Colon (tissue), 2 donors: ENCODE measurements around the gene TOX4.
A peak's percentile ranks its signal among the peaks of the same experiment; 100 is the strongest.

Experiments used
- FAIRE-seq: peaks from 2 replicates; lab custom pipeline; 2012; peaks lifted over from hg19 to GRCh38; lab: Jason Lieb, UNC
- donor health status: control.
- donor health status: control.

The TOX4 gene

GRCh38 chr14:21503376-21503775, 26.4 kb downstream of the TOX4 start:
- no peak for FAIRE-seq

DNA sequence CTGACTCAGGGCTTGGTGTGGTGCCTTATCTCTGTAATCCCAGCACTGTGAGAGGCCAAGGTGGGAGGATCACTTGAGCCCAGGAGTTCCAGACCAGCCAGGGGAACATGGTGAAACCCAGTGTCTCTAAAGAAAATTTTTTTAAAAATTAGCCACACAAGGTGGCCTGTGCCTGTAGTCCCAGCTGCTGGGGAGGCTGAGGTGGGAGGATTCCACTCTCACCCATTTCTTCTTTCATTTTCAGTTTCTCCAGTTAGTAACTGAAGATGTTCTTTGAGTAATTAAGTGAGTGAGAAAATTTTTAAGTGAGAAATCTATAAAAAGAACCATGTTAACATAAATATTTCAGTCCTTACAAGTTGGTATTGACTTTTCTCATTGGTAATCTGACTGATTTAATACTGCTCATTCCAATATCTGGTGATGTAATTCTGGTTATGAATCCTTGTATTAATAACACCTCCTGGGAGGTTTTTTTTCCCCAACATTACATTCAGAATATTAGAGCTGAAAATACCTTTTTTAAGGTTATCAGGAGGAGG, 28.1 kb downstream of the TOX4 start:
- no peak for FAIRE-seq

GRCh38 chr14:21506557-21506956, 29.6 kb downstream of the TOX4 start:
- FAIRE-seq = no peak

DNA sequence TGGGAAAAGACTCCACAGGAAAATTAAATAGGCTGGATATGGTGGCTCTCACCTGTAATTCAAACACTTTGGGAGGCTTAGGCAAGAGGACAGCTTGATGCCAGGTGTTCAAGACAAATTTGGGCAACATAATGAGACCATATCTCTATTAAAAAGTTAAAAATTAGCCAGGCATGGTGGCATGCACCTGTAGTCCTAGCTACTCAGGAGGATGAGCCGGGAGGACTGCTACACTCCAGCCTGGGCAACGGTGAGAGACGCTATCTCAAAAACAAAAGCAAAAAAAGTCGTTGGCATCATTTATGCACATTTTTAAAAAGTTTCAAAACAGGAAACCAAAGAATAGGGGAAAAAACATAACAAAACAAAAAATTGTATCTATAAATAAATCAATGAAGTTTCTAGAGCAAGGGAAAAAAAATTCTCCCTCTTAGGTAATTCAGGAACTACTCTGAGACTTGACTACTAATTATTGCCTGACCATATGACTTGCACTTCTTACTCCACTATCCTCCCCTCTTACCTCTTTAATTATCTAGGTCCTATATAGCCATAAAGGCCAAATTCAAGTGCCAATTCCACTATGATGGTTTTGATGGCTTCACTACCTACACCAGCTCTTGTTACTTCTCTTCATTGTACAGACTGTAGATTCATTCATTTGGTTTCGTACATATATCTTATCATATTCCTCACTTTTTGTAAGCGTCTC, 32.6 kb downstream of the TOX4 start:
- FAIRE-seq = no peak

DNA sequence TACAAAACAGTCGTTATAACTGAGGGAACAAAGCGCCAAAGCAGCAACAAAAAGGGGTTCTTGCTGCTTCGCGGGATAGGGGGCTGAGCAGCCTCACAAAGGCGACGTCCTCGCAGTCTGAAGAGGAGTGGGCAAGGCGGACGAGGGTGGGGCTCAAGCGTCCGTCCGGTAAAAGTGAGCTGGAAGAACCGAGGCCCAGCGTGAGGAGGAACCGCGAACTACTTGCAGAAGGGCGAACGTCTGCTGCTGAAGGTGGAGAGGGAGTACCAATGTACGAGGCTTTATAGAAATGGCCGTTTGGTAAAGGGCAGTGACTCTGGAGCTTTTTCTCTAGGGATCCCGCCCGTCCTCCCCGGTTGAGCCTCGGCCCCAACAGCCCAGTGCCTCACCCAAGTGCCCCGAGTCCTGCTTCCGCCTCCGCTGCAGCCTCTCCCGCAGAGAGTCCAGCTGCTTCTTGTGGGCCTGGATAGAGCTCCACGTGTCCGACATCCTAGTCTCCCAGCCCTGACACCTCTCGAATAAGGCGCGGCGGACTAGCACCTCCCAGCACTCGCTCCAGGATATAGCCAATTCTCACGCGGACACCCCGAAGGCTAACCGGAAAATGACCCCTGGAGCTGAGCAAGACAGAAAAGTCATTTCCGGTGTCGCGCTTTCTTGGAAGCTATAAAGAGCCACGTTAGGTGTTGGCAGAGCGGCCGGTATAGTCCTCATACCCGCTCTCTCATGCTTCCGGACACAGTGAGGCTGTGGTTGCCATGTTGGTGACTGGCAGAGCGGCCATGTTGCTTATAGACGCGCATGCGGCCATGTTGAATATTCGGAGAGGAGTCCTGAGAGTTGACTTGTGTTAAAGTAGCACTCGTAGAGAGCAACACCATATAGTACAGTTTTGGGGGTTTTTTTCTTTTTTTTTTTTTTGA, 34.0 kb downstream of the TOX4 start, which contains the start of gene METTL3:
TSS of gene METTL3 (minus strand) at position 606 of the 923 bp plus-strand sequence. CDS start at position 489, 117 bp downstream.
- peak; percentile 85 for FAIRE-seq

GRCh38 chr14:21514341-21514740, 37.3 kb downstream of the TOX4 start:
- FAIRE-seq = no peak

- FAIRE-seq = no peak
These were observed 41.7 kb downstream of the TOX4 start for GRCh38 chr14:21518725-21519124.

GRCh38 chr14:21520767-21521166, 43.8 kb downstream of the TOX4 start:
- no peak for FAIRE-seq

DNA sequence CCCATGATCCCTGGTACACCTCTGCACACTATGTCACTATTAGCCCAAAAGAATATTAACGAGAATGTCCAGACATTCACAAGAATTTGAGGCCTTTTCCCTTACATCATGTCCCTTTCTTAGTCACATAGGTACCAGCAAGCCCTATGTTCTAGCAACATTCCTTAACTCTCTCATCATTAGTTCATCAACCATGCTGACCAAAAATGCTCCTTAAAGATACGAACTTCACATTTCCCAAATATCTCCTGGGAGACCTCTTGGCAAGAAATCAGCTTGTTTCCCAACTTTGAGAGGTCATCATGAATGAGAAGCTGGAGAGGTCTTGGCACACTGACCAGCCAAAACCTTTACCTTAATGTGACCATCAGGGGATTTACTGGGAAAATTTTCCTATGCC, 44.5 kb downstream of the TOX4 start:
- no peak for FAIRE-seq

- no peak for FAIRE-seq
These were observed 46.2 kb downstream of the TOX4 start for GRCh38 chr14:21523203-21523602.

- no peak for FAIRE-seq
These were observed 47.8 kb downstream of the TOX4 start for GRCh38 chr14:21524575-21525490.

DNA sequence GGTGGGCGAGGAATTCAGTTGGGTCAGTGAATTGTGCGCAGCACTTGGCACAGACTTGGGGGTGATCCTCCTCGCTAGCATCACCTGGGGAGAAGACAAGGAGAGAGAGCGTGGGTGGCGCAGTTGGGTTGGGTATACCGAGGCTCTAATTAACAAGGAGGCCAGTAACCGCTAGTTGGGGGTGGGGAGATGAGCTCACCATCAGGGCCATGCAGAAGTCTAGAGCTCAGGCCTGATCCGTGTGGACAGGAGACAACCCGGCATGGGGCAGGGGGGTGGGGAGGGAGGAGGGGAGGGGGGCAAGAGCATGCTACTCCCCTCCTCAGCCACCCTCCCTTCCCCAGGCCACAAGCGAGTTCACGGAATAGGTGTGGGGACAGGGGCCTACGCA, 48.6 kb downstream of the TOX4 start:
- FAIRE-seq = no peak

DNA sequence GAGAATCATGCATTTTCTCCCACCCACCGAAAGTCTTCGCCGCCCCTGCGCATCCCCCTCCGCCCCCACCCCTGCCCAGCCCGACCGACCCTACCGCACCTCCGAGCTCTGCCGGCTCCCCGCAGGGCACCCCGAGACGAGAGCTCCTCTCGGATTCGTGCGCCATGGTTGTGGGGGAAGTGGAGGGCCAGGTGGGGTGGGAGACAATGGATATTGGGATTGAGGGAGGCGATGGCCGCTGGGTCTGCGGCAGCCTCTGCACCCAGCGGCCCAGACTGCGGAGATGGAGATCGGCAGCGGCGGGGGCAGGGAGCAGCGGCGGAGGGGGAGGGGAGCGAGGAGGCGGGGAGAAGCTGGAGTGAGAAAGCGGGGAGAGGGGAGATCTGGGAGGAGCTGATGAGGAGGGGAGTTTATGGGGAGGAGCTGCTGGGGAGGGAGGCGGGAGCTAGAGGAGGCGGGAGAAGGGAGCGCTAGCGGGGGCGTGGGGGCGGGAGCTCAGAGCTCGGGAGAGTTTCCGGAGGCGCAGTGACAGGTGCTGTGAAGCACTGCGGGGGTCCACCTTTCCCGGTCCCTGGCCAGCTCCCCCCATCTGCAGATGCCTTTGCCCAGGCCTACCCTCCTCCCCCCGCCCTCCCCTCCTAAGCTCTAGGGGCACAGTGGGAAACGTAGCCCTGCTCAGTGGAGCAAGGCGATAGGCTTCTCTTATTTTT, 49.1 kb downstream of the TOX4 start, which contains the start of gene SALL2:
TSS of gene SALL2 (minus strand) at position 385 of the 710 bp plus-strand sequence. CDS start at position 166, 219 bp downstream.
- no peak for FAIRE-seq

GRCh38 chr14:21526672-21527317, 49.8 kb downstream of the TOX4 start:
- no peak for FAIRE-seq

- FAIRE-seq = no peak
These were observed 50.3 kb downstream of the TOX4 start for GRCh38 chr14:21527318-21527679.

- FAIRE-seq = no peak
These were observed 51.7 kb downstream of the TOX4 start for GRCh38 chr14:21528381-21529348.

DNA sequence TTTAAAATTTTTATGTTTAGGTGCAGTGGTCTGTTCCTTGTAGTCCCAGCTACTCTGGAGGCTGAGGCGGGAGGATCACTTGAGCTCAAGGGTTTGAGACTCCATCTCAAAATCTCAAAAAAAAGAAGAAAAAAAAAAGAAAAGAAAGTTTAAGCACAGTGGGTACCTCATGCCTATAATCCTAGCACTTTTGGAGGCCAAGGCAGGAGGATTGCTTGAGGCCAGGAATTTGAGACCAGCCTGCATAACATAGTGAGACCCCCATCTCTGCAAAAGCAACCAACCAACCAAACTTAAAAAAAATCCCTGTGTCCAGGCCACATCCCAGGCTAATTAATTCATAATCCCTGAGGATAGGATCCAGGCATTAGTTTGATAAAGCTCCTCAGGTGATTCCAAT, 52.5 kb downstream of the TOX4 start:
- no peak for FAIRE-seq

GRCh38 chr14:21533294-21533693, 56.3 kb downstream of the TOX4 start:
- no peak for FAIRE-seq

DNA sequence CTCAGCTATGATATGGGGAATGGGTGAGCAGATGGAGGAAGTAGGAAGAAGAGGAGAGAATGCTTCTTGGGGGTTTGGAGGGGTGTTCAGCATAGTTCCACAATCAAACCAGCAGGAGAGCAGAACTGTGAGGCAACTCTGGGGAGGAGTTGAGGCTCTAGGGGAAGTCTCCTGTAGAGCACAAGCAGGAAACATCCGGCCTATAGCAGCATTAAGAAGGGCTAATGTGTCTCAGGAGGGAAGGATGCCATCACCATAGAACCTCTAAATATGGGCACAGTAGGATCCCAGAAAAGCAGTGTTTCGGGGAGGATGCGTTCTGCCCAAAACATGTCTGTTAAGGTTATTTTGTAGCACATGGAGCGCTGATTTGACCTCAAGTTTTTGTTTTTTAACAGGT, 57.6 kb downstream of the TOX4 start:
- FAIRE-seq = no peak
